ENCODE results near the gene NPAS3. TPM values are rescaled to one million over a fixed set of nuclear protein-coding genes. Genes with fewer than 3 reads are reported as not detected.

Gene NPAS3
- total RNA-seq, 4 donors from 2014 or later: 0.51 to 15.2 (median 6.6) TPM

- Histone ChIP-seq H3K27ac (no peak overlapping the region), H3K4me1 (no peaks in the 10 kb centered on the region), H3K4me3 (no peak overlapping the region), H3K36me3 (no peaks in the 10 kb centered on the region), H3K9me3 (no peaks in the 10 kb centered on the region), H3K27me3 (no peaks in the 10 kb centered on the region)
- no peak for TF ChIP-seq POLR2A (IDR thresholded peaks at IDR 0.05)
- no peak for TF ChIP-seq CTCF (IDR thresholded peaks at IDR 0.05)
- DNase-seq: no peak
- intact Hi-C loops (cut with DNase I; ENCODE audit: low total_unique reads): no loop called here
These were observed 17.9 kb upstream of the NPAS3 start for GRCh38 chr14:32920696-32921276.

DNA sequence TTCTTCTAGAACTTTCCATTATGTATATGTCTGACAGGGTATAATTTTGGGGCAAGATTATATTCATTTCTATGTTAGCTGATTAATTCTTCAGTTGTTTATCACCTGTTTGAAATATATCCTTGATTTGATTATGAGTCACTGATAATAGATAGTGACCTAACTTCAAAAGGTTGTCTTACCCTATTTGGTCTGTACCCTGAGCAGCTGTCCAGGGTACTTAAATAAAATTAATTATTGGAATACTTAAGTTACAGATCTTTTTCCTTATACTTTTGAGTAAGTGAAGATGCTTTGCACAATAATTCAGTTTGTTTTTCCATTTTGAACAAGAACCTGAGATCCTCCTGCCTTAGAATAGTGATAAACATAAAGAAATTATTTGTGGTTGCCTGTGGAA, 13.2 kb upstream of the NPAS3 start:
- no peak for TF ChIP-seq CTCF (IDR thresholded peaks at IDR 0.05)
- TF ChIP-seq POLR2A (IDR thresholded peaks at IDR 0.05): no peak
- no peaks in the 10 kb centered on the region for H3K27me3 ChIP-seq
- intact Hi-C loops (cut with DNase I; ENCODE audit: low total_unique reads): no loop called here
- no peak for DNase-seq
- H3K9me3 ChIP-seq: no peaks in the 10 kb centered on the region
- no peak overlapping the region for H3K27ac ChIP-seq
- no peaks in the 10 kb centered on the region for H3K36me3 ChIP-seq
- H3K4me1 ChIP-seq: no peaks in the 10 kb centered on the region
- no peak overlapping the region for H3K4me3 ChIP-seq

GRCh38 chr14:32932302-32932913, 6.3 kb upstream of the NPAS3 start:
- DNase-seq: no peak
- intact Hi-C loops (cut with DNase I; ENCODE audit: low total_unique reads): no loop called here
- Histone ChIP-seq H3K4me3 (no peak overlapping the region), H3K36me3 (no peaks in the 10 kb centered on the region), H3K9me3 (no peaks in the 10 kb centered on the region), H3K27ac (no peak overlapping the region), H3K4me1 (peaks cover 0 to 16% of the 10 kb centered on the region in 2 donors), H3K27me3 (peaks cover 11 to 25% of the 10 kb centered on the region in 2 donors)
- TF ChIP-seq CTCF (IDR thresholded peaks at IDR 0.05) (no peak), POLR2A (IDR thresholded peaks at IDR 0.05) (no peak)

DNA sequence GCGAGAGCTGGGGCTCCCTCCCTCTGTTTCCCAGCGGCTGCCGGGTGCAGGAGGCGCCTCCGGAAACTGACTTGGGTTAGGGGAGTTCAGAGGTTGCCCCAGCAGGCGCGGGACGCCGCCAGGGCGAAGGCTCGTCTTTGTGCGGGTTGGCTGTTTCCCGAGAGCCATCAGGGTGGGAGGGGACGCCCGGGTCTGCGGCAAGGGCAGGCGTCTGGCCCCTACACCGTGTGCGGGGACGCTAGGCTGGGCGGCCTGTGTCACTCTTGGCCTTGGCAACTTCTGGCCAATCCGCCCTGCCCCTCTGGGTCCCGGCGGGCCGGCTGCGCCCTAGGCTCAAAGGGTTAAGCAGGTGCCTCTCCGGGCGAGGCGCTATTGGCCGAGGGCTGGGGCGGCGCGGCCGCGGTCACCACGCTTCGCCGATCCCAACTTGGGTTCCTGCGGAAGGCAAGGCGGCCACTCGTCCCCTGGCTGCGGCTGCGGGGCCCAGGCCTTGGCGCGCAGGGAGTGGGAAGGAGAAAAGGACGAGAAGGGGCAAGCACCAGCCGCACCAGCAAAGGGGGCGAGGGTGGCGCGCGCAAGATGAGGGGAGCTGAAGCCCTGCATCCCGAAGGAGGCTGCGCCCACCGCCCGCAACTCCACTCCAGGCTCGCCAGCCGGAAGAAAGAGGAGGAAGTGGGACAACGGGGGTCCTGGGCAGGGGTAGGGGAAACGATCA, 5.6 kb upstream of the NPAS3 start:
- Histone ChIP-seq H3K36me3 (no peaks in the 10 kb centered on the region), H3K4me3 (peak overlapping the region; percentile 1 to 41), H3K9me3 (no peaks in the 10 kb centered on the region), H3K27ac (no peak overlapping the region), H3K27me3 (peaks cover 11 to 25% of the 10 kb centered on the region in 2 donors), H3K4me1 (peaks cover 0 to 16% of the 10 kb centered on the region in 2 donors)
- intact Hi-C loops (cut with DNase I; ENCODE audit: low total_unique reads): no loop called here
- no peak for TF ChIP-seq CTCF (IDR thresholded peaks at IDR 0.05)
- peak in 1 of 2 donors; percentile 12 for TF ChIP-seq POLR2A (IDR thresholded peaks at IDR 0.05)
- DNase-seq: peak in 1 of 2 donors; percentile 16

DNA sequence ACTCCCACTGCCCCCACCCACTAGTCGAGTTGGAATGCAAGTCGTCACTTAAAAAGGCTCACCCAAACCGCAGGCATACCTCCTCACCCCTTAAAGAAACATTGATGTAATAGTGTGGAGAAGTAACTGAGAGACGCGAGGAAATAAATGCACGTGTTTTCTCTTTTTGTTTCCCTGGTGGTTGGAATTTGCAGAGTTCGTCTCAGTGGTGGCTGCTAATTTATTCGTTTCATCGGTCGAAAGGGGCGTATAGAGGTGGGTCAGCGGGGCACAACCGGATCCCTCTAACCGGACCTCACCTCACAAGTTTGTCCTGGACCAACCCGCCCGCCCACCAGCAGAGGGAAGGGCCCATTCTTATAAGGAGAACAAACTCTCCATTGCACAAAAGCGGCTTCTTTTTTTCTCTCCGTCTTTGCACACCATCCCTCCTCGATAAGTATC, 5.0 kb upstream of the NPAS3 start:
- intact Hi-C loops (cut with DNase I; ENCODE audit: low total_unique reads): no loop called here

More for the DNA sequence above, 5.0 kb upstream of the NPAS3 start:
- H3K27ac ChIP-seq: no peak overlapping the region
- no peaks in the 10 kb centered on the region for H3K9me3 ChIP-seq
- H3K4me1 ChIP-seq: peaks cover 0 to 16% of the 10 kb centered on the region in 2 donors
- no peak for TF ChIP-seq POLR2A (IDR thresholded peaks at IDR 0.05)
- peak in 2 of 4 experiments; percentile 29 to 31 for TF ChIP-seq CTCF (IDR thresholded peaks at IDR 0.05)
- peaks cover 11 to 25% of the 10 kb centered on the region in 2 donors for H3K27me3 ChIP-seq
- H3K36me3 ChIP-seq: no peaks in the 10 kb centered on the region
- no peak for DNase-seq
- H3K4me3 ChIP-seq: peak overlapping the region; percentile 27 to 41

Measured in uterus (tissue), 4 donors.